Thyroid gland (tissue), 4 donors: ENCODE results near the gene FEM1B.

Experiments
- CTCF ChIP-seq, 6 experiments: fragments of 200-600 bp in 3 of 6; fragments of 450-650 bp in 3 of 6; sonication (generic) in 3 of 6; IDR thresholded peaks; one replicate each; pipeline ENCODE4 v1.5.1; 2016 to 2019; ENCODE audit warnings: antibody characterized with exemption in 6 of 6, mild to moderate bottlenecking in 2 of 6, inconsistent platforms in 1 of 6, moderate library complexity in 1 of 6
- POLR2A ChIP-seq, 2 donors: fragments of 450-650 bp; IDR thresholded peaks; one replicate each; pipeline ENCODE4 v1.6.1; 2017; ENCODE audit warnings: antibody characterized with exemption in 2 of 2, mild to moderate bottlenecking in 2 of 2, moderate library complexity in 1 of 2

- TF ChIP-seq CTCF (IDR thresholded peaks at IDR 0.05), result no peak
- TF ChIP-seq POLR2A (IDR thresholded peaks at IDR 0.05), result no peak
These were observed 40.7 kb downstream of the FEM1B start for GRCh38 chr15:68318008-68318835.
